CD4-positive, alpha-beta T cell (primary cell): Measurements from ENCODE around the gene FCHSD2. TPM values are rescaled to one million over a fixed set of nuclear protein-coding genes. Genes with fewer than 3 reads are reported as not detected.

Source experiments
- ATAC-seq: fragments of 200-7000 bp; cut with Tn5 transposase; one replicate; pipeline ENCODE4 v1.10.0; 2022; ENCODE audit warnings: mild to moderate bottlenecking; ENCODE audit not compliant: poor library complexity
- CTCF ChIA-PET: fragments of 350-600 bp; sonication (Branson Sonifier 250); formaldehyde crosslinking; loops from one replicate; lab custom pipeline; 2021; ENCODE audit warnings: antibody characterized with exemption, inconsistent platforms; lab: Charles Lee
- POLR2A ChIA-PET: fragments of 350-600 bp; sonication (Branson Sonifier 250); formaldehyde crosslinking; loops from one replicate; lab custom pipeline; 2021; ENCODE audit warnings: antibody characterized with exemption, inconsistent platforms; lab: Charles Lee
- DNase-seq, 14 experiments: peaks; one replicate each; pipeline ENCODE4 v3.0.0-alpha.2; 2013 to 2020; ENCODE audit warnings: mixed read lengths in 2 of 14
- H3K27ac ChIP-seq, 2 donors: one replicate each; pipeline versions ENCODE4 v1.5.1 to v1.7.0; 2013; ENCODE audit warnings: low read length in 2 of 2, low read depth in 1 of 2, mild to moderate bottlenecking in 1 of 2
- H3K27me3 ChIP-seq, 2 experiments: 1 replicate in 1 of 2; 2 replicates in 1 of 2; pipeline versions ENCODE4 v1.6.1 to v1.7.0; 2013; ENCODE audit warnings: low read length in 2 of 2, control low read depth in 1 of 2, mild to moderate bottlenecking in 1 of 2, moderate library complexity in 1 of 2; ENCODE audit not compliant: insufficient read depth in 2 of 2, control insufficient read depth in 1 of 2
- H3K36me3 ChIP-seq: one replicate; pipeline ENCODE4 v1.6.1; 2013; ENCODE audit warnings: low read length, control low read depth; ENCODE audit not compliant: insufficient read depth
- H3K4me1 ChIP-seq: one replicate; pipeline ENCODE4 v1.6.1; 2013; ENCODE audit warnings: low read length, control low read depth; ENCODE audit not compliant: insufficient read depth
- H3K4me3 ChIP-seq: one replicate; pipeline ENCODE4 v1.5.1; 2013; ENCODE audit warnings: mild to moderate bottlenecking, low read length, moderate library complexity
- H3K9me3 ChIP-seq, 2 experiments: 1 replicate in 1 of 2; 2 replicates in 1 of 2; pipeline versions ENCODE4 v1.6.1 to v1.7.0; 2013; ENCODE audit warnings: low read length in 2 of 2, mild to moderate bottlenecking in 2 of 2, control low read depth in 1 of 2, moderate library complexity in 1 of 2; ENCODE audit not compliant: control insufficient read depth in 1 of 2, insufficient read depth in 1 of 2
- H3K27ac Mint-ChIP-seq: one replicate; pipeline ENCODE4 v1.8.0; 2020; ENCODE audit warnings: mixed read lengths
- H3K27me3 Mint-ChIP-seq: one replicate; pipeline ENCODE4 v1.8.0; 2021; ENCODE audit warnings: mixed read lengths
- H3K36me3 Mint-ChIP-seq: one replicate; pipeline ENCODE4 v1.8.0; 2021; ENCODE audit warnings: low read depth, mixed read lengths
- H3K4me1 Mint-ChIP-seq: one replicate; pipeline ENCODE4 v1.8.0; 2021; ENCODE audit warnings: low read depth, mixed read lengths
- H3K4me3 Mint-ChIP-seq: one replicate; pipeline ENCODE4 v1.8.0; 2020; ENCODE audit warnings: mild to moderate bottlenecking, mixed read lengths
- H3K9me3 Mint-ChIP-seq: one replicate; pipeline ENCODE4 v1.8.0; 2020; ENCODE audit warnings: mixed read lengths
- intact Hi-C, 2 experiments: fragments of 100-400 bp; cut with DNase I in 1 of 2; cut with micrococcal nuclease in 1 of 2; formaldehyde crosslinking; loops; one replicate each; pipeline versions ENCODE4 v1.15.1 to v1.9.0; 2023 to 2025; cut with DNase I, micrococcal nuclease
- total RNA-seq, 174 experiments: library from RNA in 2 of 174; stranded (reverse) in 2 of 174; gene quantifications; one replicate each; pipeline ENCODE4 v1.2.3 and lab custom pipeline; 2021 to 2026
- TF ChIP-seq, protein P1 (sequence below): fragments of 200-600 bp; IDR thresholded peaks from one replicate; pipeline ENCODE4 v1.8.0; 2022; ENCODE audit warnings: antibody characterized with exemption, mild to moderate bottlenecking

Gene FCHSD2
- total RNA-seq, 2 experiments from 2014 or later: 48.6 to 50.7 TPM

- H3K4me1 Mint-ChIP-seq: peaks cover 9% of the 10 kb centered on the region
- Histone ChIP-seq H3K27ac (no peak overlapping the region), H3K9me3 (no peaks in the 10 kb centered on the region), H3K36me3 (peaks cover 5% of the 10 kb centered on the region), H3K4me1 (no peaks in the 10 kb centered on the region), H3K4me3 (no peak overlapping the region), H3K27me3 (no peaks in the 10 kb centered on the region)
- DNase-seq (no peak), ATAC-seq (no peak)
- ChIA-PET POLR2A (no interaction called here), CTCF (no interaction called here)
- H3K36me3 Mint-ChIP-seq: peaks cover 65% of the 10 kb centered on the region
- H3K27ac Mint-ChIP-seq: no peak overlapping the region
- no peak overlapping the region for H3K4me3 Mint-ChIP-seq
- intact Hi-C loops: no loop called here
- TF ChIP-seq, protein P1, sequence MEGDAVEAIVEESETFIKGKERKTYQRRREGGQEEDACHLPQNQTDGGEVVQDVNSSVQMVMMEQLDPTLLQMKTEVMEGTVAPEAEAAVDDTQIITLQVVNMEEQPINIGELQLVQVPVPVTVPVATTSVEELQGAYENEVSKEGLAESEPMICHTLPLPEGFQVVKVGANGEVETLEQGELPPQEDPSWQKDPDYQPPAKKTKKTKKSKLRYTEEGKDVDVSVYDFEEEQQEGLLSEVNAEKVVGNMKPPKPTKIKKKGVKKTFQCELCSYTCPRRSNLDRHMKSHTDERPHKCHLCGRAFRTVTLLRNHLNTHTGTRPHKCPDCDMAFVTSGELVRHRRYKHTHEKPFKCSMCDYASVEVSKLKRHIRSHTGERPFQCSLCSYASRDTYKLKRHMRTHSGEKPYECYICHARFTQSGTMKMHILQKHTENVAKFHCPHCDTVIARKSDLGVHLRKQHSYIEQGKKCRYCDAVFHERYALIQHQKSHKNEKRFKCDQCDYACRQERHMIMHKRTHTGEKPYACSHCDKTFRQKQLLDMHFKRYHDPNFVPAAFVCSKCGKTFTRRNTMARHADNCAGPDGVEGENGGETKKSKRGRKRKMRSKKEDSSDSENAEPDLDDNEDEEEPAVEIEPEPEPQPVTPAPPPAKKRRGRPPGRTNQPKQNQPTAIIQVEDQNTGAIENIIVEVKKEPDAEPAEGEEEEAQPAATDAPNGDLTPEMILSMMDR: no peak
- H3K9me3 Mint-ChIP-seq: no peaks in the 10 kb centered on the region
- H3K27me3 Mint-ChIP-seq: no peaks in the 10 kb centered on the region
These were observed 279.0 kb downstream of the FCHSD2 start for GRCh38 chr11:72863091-72863490.

- H3K9me3 ChIP-seq: no peaks in the 10 kb centered on the region
- H3K27ac Mint-ChIP-seq: no peak overlapping the region
- H3K36me3 ChIP-seq: no peaks in the 10 kb centered on the region
- intact Hi-C loops: no loop called here
- no peak for DNase-seq
- no peak overlapping the region for H3K27ac ChIP-seq
- H3K4me1 Mint-ChIP-seq: peaks cover 4% of the 10 kb centered on the region
- CTCF ChIA-PET: no interaction called here
- ATAC-seq: no peak
- no peaks in the 10 kb centered on the region for H3K27me3 Mint-ChIP-seq
- peaks cover 48% of the 10 kb centered on the region for H3K36me3 Mint-ChIP-seq
- POLR2A ChIA-PET: no interaction called here
- TF ChIP-seq, protein P1: no peak
- H3K9me3 Mint-ChIP-seq: no peaks in the 10 kb centered on the region
- H3K4me1 ChIP-seq: no peaks in the 10 kb centered on the region
- no peaks in the 10 kb centered on the region for H3K27me3 ChIP-seq
- H3K4me3 ChIP-seq: no peak overlapping the region
- H3K4me3 Mint-ChIP-seq: no peak overlapping the region
These were observed 281.5 kb downstream of the FCHSD2 start for GRCh38 chr11:72860592-72860991.

DNA sequence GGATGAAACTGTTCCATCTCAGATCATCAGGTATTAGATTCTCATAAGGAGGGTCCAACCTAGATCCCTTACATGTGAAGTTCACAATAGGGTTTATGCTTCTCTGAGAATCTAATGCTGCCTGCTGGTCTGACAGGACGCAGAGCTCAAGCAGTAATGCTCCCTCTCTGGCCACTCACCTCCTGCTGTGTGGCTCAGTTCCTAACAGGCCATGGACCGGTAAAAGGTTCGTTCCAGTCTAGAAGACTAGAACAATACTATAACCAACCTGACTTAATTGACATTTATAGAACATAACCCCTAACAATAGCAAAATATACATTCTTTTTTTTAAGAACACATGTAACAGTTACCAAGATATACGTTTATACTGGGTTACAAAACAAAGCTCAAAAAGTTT is 282.1 kb downstream of the FCHSD2 start:
- Histone ChIP-seq H3K4me1 (no peaks in the 10 kb centered on the region), H3K27ac (no peak overlapping the region), H3K4me3 (no peak overlapping the region), H3K9me3 (no peaks in the 10 kb centered on the region), H3K27me3 (no peaks in the 10 kb centered on the region), H3K36me3 (no peaks in the 10 kb centered on the region)
- no peak for DNase-seq
- ChIA-PET POLR2A (no interaction called here), CTCF (no interaction called here)
- Mint-ChIP-seq H3K4me3 (no peak overlapping the region), H3K9me3 (no peaks in the 10 kb centered on the region), H3K27ac (no peak overlapping the region), H3K36me3 (peaks cover 43% of the 10 kb centered on the region), H3K4me1 (no peaks in the 10 kb centered on the region), H3K27me3 (no peaks in the 10 kb centered on the region)
- intact Hi-C loops: no loop called here
- TF ChIP-seq, protein P1: no peak
- ATAC-seq: no peak
